HG03097 (cell line): Measurements from ENCODE around the gene DAAM2.

ENCODE experiments used
- ATAC-seq: cut with Tn5 transposase; IDR thresholded peaks from one replicate; pipeline ENCODE4 v1.9.1; 2021; ENCODE audit not compliant: unreplicated experiment, low FRiP score

The DAAM2 gene

GRCh38 chr6:39786649-39787048 lies 5.5 kb upstream of the DAAM2 start:
- no peak for ATAC-seq

GRCh38 chr6:39787322-39787721 lies 4.9 kb upstream of the DAAM2 start:
- ATAC-seq: no peak

GRCh38 chr6:39790772-39791171 lies 1.4 kb upstream of the DAAM2 start:
- no peak for ATAC-seq

GRCh38 chr6:39791311-39791710 lies 865 bp upstream of the DAAM2 start:
- ATAC-seq: no peak

- ATAC-seq: no peak
Observed at GRCh38 chr6:39792540-39793450, 619 bp downstream of the DAAM2 start.

- no peak for ATAC-seq
Observed at GRCh38 chr6:39793516-39793915, 1.3 kb downstream of the DAAM2 start.

GRCh38 chr6:39794231-39794630 lies 2.1 kb downstream of the DAAM2 start:
- ATAC-seq: no peak

- no peak for ATAC-seq
Observed at GRCh38 chr6:39797751-39798150, 5.6 kb downstream of the DAAM2 start.

- no peak for ATAC-seq
Observed at GRCh38 chr6:39800034-39801032, 8.2 kb downstream of the DAAM2 start.

GRCh38 chr6:39801456-39802251 lies 9.5 kb downstream of the DAAM2 start:
- ATAC-seq: no peak

GRCh38 chr6:39803872-39804271 lies 11.7 kb downstream of the DAAM2 start:
- no peak for ATAC-seq

- no peak for ATAC-seq
Observed at GRCh38 chr6:39804466-39805065, 12.4 kb downstream of the DAAM2 start.

GRCh38 chr6:39806278-39806677 lies 14.1 kb downstream of the DAAM2 start:
- ATAC-seq: no peak

GRCh38 chr6:39808346-39808745 lies 16.2 kb downstream of the DAAM2 start:
- no peak for ATAC-seq

- no peak for ATAC-seq
Observed at GRCh38 chr6:39808964-39809363, 16.8 kb downstream of the DAAM2 start.

- ATAC-seq: no peak
Observed at GRCh38 chr6:39811835-39812345, 19.7 kb downstream of the DAAM2 start.

GRCh38 chr6:39812496-39812852 lies 20.3 kb downstream of the DAAM2 start:
- ATAC-seq: no peak

GRCh38 chr6:39812853-39813533 lies 20.8 kb downstream of the DAAM2 start:
- no peak for ATAC-seq

GRCh38 chr6:39814236-39814635 lies 22.1 kb downstream of the DAAM2 start:
- no peak for ATAC-seq
